ENCODE results near the gene NUDT4B.
"Not testable (repeated sequence)": the region's sequence is repeated elsewhere in the genome, so short reads cannot be mapped to it uniquely, and the experiment has no call there.

DNA sequence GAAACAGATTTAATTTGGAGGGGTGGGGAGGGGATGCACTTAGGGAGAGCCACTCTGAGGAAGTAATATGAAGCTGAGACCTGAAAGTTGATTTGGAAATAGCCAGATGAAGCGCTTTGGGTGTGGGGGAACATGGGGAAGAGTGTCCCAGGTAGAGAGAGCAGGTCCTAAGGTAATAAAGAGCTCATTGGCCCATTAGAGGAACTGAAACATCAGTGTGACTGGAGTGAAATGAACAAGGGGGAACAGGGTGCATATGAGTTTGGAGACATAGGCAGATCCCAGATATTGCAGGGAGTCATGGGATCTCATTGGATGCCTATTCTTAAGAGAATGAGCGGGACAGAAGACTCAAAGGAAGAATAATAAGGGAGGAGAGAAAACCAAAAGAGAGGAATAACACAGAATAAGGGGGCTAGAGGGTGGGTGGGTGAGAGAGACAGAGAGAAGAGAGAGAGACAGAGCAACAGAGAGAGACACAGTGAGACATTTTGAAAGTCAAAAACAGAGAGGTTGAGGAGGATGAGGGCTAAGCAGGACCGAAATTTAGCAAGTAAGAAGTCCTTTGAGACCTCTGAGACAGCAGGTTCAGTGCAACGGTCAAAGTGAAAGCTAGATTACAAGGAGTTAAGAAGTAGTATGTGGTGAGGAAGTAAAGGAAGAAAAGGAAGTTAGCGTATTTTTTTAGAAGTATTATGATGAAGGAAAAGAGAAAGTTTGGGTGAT, 14.8 kb upstream of the NUDT4B start:
- TF ChIP-seq JUN (CRISPR knock-in tag; IDR thresholded peaks at IDR 0.05); EP300 (IDR thresholded peaks at IDR 0.05; ENCODE audit: low read depth in 2 of 2, low read length in 2 of 2); EP300 (CRISPR knock-in tag; IDR thresholded peaks at IDR 0.05; ENCODE audit: borderline replicate concordance); BRD4 (CRISPR knock-in tag; IDR thresholded peaks at IDR 0.05); RXRA (CRISPR knock-in tag; IDR thresholded peaks at IDR 0.05); BORCS8-MEF2B (CRISPR knock-in tag; IDR thresholded peaks at IDR 0.05); NFIC (IDR thresholded peaks at IDR 0.05; ENCODE audit: low read length): not testable (repeated sequence)
- TF ChIP-seq, protein P1, sequence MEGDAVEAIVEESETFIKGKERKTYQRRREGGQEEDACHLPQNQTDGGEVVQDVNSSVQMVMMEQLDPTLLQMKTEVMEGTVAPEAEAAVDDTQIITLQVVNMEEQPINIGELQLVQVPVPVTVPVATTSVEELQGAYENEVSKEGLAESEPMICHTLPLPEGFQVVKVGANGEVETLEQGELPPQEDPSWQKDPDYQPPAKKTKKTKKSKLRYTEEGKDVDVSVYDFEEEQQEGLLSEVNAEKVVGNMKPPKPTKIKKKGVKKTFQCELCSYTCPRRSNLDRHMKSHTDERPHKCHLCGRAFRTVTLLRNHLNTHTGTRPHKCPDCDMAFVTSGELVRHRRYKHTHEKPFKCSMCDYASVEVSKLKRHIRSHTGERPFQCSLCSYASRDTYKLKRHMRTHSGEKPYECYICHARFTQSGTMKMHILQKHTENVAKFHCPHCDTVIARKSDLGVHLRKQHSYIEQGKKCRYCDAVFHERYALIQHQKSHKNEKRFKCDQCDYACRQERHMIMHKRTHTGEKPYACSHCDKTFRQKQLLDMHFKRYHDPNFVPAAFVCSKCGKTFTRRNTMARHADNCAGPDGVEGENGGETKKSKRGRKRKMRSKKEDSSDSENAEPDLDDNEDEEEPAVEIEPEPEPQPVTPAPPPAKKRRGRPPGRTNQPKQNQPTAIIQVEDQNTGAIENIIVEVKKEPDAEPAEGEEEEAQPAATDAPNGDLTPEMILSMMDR (CRISPR knock-in tag; IDR thresholded peaks at IDR 0.05) = not testable (repeated sequence)
- TF ChIP-seq, protein P2, sequence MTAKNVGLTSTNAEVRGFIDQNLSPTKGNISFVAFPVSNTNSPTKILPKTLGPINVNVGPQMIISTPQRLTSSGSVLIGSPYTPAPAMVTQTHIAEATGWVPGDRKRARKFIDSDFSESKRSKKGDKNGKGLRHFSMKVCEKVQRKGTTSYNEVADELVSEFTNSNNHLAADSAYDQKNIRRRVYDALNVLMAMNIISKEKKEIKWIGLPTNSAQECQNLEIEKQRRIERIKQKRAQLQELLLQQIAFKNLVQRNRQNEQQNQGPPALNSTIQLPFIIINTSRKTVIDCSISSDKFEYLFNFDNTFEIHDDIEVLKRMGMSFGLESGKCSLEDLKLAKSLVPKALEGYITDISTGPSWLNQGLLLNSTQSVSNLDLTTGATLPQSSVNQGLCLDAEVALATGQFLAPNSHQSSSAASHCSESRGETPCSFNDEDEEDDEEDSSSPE (CRISPR knock-in tag; IDR thresholded peaks at IDR 0.05) = not testable (repeated sequence)
- TF ChIP-seq, protein P3, sequence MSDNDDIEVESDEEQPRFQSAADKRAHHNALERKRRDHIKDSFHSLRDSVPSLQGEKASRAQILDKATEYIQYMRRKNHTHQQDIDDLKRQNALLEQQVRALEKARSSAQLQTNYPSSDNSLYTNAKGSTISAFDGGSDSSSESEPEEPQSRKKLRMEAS (IDR thresholded peaks at IDR 0.05) = not testable (repeated sequence)
